HepG2 (cell line): Measurements from ENCODE around the gene GRIA2.

Experiments used
- ATF4 ChIP-seq, 2 experiments: fragments of 450-650 bp in 1 of 2; sonication (generic) in 1 of 2; formaldehyde crosslinking; IDR thresholded peaks; 2 replicates each; pipeline versions ENCODE4 v1.5.0 to v1.8.0; 2020 to 2022; ENCODE audit warnings: mild to moderate bottlenecking in 1 of 2, missing genetic modification reagents in 1 of 2
- CEBPB ChIP-seq: IDR thresholded peaks from 2 replicates; pipeline ENCODE4 v1.6.1; 2011; ENCODE audit warnings: low read depth, low read length, improper control_type of control experiment, borderline replicate concordance
- JUN ChIP-seq: sonication (generic); formaldehyde crosslinking; IDR thresholded peaks from 2 replicates; pipeline ENCODE4 v1.4.0; 2020; ENCODE audit warnings: mild to moderate bottlenecking, missing genetic modification reagents
- MEIS2 ChIP-seq: sonication (generic); formaldehyde crosslinking; IDR thresholded peaks from 2 replicates; pipeline ENCODE4 v1.9.0; 2021; ENCODE audit warnings: mild to moderate bottlenecking, missing genetic modification reagents
- MYC ChIP-seq: sonication (generic); formaldehyde crosslinking; IDR thresholded peaks from 2 replicates; pipeline ENCODE4 v1.9.0; 2021; ENCODE audit warnings: missing genetic modification reagents, borderline replicate concordance
- RAD21 ChIP-seq: fragments of 450-650 bp; formaldehyde crosslinking; IDR thresholded peaks from 2 replicates; pipeline ENCODE4 v1.5.0; 2020; ENCODE audit warnings: mild to moderate bottlenecking
- TOE1 ChIP-seq: sonication (generic); formaldehyde crosslinking; IDR thresholded peaks from 2 replicates; pipeline ENCODE4 v1.4.0; 2020; ENCODE audit warnings: mild to moderate bottlenecking, missing genetic modification reagents
- TSC22D2 ChIP-seq: sonication (generic); formaldehyde crosslinking; IDR thresholded peaks from 2 replicates; pipeline ENCODE4 v1.5.1; 2020; ENCODE audit warnings: missing genetic modification reagents, mild to moderate bottlenecking, borderline replicate concordance

GRCh38 chr4:157195374-157195773 lies 25.2 kb upstream of the GRIA2 start:
- TF ChIP-seq TOE1 (CRISPR knock-in tag) (no peak), MEIS2 (CRISPR knock-in tag) (no peak), JUN (CRISPR knock-in tag) (no peak), ATF4 (CRISPR knock-in tag; IDR thresholded peaks at IDR 0.05) (no peak), MYC (CRISPR knock-in tag) (no peak), RAD21 (CRISPR knock-in tag) (no peak), TSC22D2 (CRISPR knock-in tag) (no peak), CEBPB (no peak)
